ENCODE results near the gene UBE2K.
"Not testable (repeated sequence)": the region's sequence is repeated elsewhere in the genome, so short reads cannot be mapped to it uniquely, and the experiment has no call there.

The UBE2K gene, protein sequence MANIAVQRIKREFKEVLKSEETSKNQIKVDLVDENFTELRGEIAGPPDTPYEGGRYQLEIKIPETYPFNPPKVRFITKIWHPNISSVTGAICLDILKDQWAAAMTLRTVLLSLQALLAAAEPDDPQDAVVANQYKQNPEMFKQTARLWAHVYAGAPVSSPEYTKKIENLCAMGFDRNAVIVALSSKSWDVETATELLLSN

DNA sequence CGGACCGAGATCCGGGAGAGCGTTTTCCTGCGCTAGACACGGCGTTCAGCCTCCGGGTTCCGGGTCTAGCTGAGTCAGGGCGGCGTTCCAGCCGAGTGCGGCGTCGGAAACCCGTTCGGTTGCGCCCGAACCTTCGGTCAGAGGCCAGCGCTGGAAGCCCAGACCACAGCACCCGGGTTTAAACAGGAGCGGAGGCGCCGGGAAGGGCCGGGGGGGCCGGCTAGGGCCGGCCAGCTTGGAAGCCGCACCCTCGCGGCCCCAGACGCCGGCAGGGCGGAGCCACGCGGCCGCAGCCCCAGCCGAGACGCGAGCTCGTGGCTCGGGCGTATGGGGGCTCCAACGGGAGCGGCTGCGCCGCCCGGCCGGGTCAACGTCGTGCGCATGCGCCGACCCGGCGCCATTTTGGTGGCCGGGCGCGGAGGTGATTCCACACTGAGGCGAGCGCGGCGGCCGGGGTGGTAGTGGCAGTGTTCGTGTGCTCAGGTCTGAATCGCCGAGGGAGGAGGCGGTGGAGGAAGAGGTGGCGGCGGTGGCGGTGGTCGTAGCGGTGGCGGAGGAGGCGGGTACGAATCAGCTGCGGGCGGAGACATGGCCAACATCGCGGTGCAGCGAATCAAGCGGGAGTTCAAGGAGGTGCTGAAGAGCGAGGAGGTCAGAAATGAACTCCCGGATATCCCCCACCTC lies at the start of gene UBE2K:
Gene UBE2K (plus strand): TSS at position 397 of the 684 bp plus-strand sequence. CDS start 192 bp downstream, at position 589.
- no peaks in the 10 kb centered on the region for H3K9me3 ChIP-seq (ENCODE audit: control insufficient read depth, insufficient read depth, low read length)
- WGBS (ENCODE audit: insufficient coverage, insufficient read length), result no CpG with 5 or more reads among the region's 84 CpGs
- peaks cover 2% of the 10 kb centered on the region; the same call in 1 of the 2 replicates for H3K4me1 ChIP-seq (ENCODE audit: control insufficient read depth, insufficient read depth, low read length)
- H3K36me3 ChIP-seq (ENCODE audit: control insufficient read depth, insufficient read depth, low read length), result no peaks in the 10 kb centered on the region
- H3K4me3 ChIP-seq (ENCODE audit: low read length), result peak within 1 kb of the TSS; percentile 75
- no peaks in the 10 kb centered on the region for H3K27me3 ChIP-seq (ENCODE audit: control insufficient read depth, insufficient read depth, low read length)
- peak; percentile 52 for DNase-seq (ENCODE audit: low read depth, low spot score)
- no peak within 1 kb of the TSS for H3K27ac ChIP-seq (ENCODE audit: low read length)

DNA sequence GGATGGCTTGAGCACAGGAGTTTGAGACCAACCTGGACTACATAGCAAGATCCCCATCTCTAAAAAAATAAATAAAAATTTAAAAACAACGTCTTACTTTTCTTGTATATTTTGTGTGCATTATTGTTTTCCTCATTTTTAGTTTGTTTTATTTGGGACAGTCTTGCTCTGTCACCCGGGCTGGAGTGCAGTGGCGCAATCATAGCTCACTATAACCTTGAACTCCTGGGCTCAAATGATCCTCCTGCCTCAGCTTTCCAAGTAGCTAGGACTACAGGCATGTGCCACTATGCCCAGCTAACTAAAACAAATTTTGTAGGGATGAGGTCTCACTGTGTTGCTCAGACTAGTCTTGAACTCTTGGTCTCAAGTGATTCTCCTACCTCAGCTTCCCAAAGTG lies 49.7 kb upstream of the UBE2K start:
- no peaks in the 10 kb centered on the region for H3K9me3 ChIP-seq (ENCODE audit: control insufficient read depth, insufficient read depth, low read length)
- H3K36me3 ChIP-seq (ENCODE audit: control insufficient read depth, insufficient read depth, low read length), result no peaks in the 10 kb centered on the region
- no peak overlapping the region for H3K27ac ChIP-seq (ENCODE audit: low read length)
- H3K27me3 ChIP-seq (ENCODE audit: control insufficient read depth, insufficient read depth, low read length), result no peaks in the 10 kb centered on the region
- no peaks in the 10 kb centered on the region; the same call in 1 of the 2 replicates for H3K4me1 ChIP-seq (ENCODE audit: control insufficient read depth, insufficient read depth, low read length)
- DNase-seq (ENCODE audit: low read depth, low spot score), result no peak
- no CpG with 5 or more reads among the region's 3 CpGs for WGBS (ENCODE audit: insufficient coverage, insufficient read length)
- no peak overlapping the region for H3K4me3 ChIP-seq (ENCODE audit: low read length)

DNA sequence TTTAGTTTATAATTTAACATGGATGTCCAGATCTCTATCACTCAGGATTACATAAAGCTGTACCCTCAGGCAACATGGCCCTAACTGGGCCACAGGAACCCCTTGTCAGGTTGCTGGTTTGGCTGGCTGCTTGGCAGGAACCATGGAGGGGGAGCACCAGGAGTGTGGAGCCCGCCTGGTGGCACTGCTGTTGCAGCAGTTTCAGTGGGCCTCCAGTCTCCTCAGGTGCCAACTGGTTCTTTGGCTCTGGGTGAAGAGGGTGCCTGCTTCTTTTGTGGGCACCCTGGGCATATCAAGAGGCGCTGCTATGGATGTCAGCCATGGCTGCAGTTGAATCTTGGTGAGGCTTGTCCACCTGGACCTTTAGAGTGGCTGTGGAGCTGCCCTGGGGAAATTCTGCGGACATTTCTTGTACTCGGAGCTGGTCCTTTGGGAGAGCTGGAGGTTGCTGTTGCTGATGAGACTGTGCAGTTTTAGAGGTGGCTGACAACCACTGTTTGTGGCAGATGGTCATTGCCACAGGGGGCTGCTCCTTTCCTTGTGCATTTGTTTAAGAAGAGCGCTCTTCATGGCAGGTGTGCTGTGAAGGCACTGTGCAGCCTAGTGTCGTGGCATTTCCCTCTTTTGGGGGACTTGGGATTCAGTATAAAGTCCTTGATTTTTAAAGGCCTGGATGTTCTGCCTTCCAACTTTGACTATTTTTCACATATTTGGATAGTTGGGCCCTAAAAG lies 48.9 kb upstream of the UBE2K start:
- no peaks in the 10 kb centered on the region for H3K9me3 ChIP-seq (ENCODE audit: control insufficient read depth, insufficient read depth, low read length)
- no peaks in the 10 kb centered on the region; the same call in 1 of the 2 replicates for H3K4me1 ChIP-seq (ENCODE audit: control insufficient read depth, insufficient read depth, low read length)
- DNase-seq (ENCODE audit: low read depth, low spot score), result no peak
- no peak overlapping the region for H3K4me3 ChIP-seq (ENCODE audit: low read length)
- no peaks in the 10 kb centered on the region for H3K36me3 ChIP-seq (ENCODE audit: control insufficient read depth, insufficient read depth, low read length)
- no peaks in the 10 kb centered on the region for H3K27me3 ChIP-seq (ENCODE audit: control insufficient read depth, insufficient read depth, low read length)
- H3K27ac ChIP-seq (ENCODE audit: low read length), result no peak overlapping the region
- WGBS (ENCODE audit: insufficient coverage, insufficient read length), result no CpG with 5 or more reads among the region's 6 CpGs

DNA sequence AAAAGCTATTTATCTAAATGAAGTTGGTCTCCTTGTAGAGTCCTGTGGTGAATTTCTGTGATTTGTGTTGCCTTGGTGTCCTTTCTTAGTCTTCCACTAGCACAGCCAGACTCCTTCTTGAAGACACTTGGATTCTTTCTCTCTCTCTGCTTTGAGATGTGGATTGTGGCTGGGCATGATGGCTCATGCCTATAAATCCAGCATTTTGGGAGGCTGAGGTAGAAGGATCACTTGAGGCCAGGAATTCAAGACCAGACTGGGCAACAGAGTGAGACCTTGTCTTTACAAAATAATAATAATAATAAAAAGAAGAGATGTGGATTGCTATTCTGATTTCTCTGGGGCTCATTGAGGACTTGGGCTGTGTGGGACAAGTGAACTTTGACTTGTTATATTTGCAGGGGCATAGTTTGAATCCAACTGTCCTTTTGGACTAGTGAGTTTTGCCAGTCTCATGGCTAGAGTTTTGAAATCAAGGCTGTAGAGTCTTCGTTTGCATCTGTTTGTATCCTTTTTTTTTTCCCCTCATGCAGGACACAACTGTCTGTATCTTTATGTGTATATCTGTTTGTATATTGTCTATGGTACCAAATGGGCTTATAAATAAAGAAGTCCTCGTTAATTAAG lies 48.2 kb upstream of the UBE2K start:
- WGBS (ENCODE audit: insufficient coverage, insufficient read length), result no CpG with 5 or more reads among the region's 2 CpGs
- Histone ChIP-seq H3K9me3 (ENCODE audit: control insufficient read depth, insufficient read depth, low read length) (no peaks in the 10 kb centered on the region), H3K27me3 (ENCODE audit: control insufficient read depth, insufficient read depth, low read length) (no peaks in the 10 kb centered on the region), H3K36me3 (ENCODE audit: control insufficient read depth, insufficient read depth, low read length) (no peaks in the 10 kb centered on the region), H3K27ac (ENCODE audit: low read length) (no peak overlapping the region), H3K4me3 (ENCODE audit: low read length) (no peak overlapping the region), H3K4me1 (ENCODE audit: control insufficient read depth, insufficient read depth, low read length) (no peaks in the 10 kb centered on the region; the same call in 1 of the 2 replicates)
- DNase-seq (ENCODE audit: low read depth, low spot score), result no peak

DNA sequence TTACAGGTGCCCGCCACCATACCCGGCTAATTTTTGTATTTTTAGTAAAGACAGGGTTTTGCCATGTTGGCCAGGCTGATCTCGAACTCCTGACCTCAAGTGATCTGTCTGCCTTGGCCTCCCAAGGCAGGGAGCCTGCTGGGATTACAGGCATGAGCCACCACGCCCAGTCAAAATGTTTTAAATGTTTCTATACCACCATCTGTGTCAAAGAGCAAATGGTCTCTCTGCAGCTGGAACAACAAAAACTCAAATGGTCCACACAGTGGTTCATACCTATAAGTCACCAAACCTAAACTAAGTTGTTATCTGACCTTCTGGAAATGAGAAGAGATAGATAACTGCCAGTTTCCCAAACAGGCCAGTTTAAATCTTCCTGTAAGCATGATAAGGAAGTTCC lies 46.4 kb upstream of the UBE2K start:
- not testable (repeated sequence) for H3K36me3 ChIP-seq (ENCODE audit: control insufficient read depth, insufficient read depth, low read length); H3K4me1 ChIP-seq (ENCODE audit: control insufficient read depth, insufficient read depth, low read length)
- WGBS (ENCODE audit: insufficient coverage, insufficient read length), result no CpG with 5 or more reads among the region's 4 CpGs

DNA sequence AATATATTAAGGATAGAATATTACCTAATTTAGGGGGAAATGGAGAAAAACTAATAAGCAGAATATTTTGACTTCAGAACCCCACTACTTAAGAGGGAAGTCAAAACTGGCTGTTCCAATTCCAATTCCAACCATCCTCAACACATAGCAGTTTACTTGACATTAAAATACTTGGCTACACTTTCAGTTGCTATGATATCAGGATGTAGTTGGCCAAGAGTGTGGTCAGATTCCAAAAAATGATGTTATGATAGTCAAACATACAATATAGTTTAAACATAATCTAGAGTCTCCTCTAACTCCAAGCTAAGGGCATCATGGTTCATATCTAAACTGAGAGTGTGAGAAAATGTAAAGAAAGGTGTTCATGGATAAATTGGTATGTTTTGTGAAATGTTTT lies 42.7 kb upstream of the UBE2K start:
- DNase-seq (ENCODE audit: low read depth, low spot score), result no peak
- H3K4me1 ChIP-seq (ENCODE audit: control insufficient read depth, insufficient read depth, low read length), result no peaks in the 10 kb centered on the region
- H3K27ac ChIP-seq (ENCODE audit: low read length), result no peak overlapping the region
- H3K4me3 ChIP-seq (ENCODE audit: low read length), result no peak overlapping the region
- no peaks in the 10 kb centered on the region for H3K36me3 ChIP-seq (ENCODE audit: control insufficient read depth, insufficient read depth, low read length)
- no peaks in the 10 kb centered on the region for H3K9me3 ChIP-seq (ENCODE audit: control insufficient read depth, insufficient read depth, low read length)
- no peaks in the 10 kb centered on the region for H3K27me3 ChIP-seq (ENCODE audit: control insufficient read depth, insufficient read depth, low read length)

More for the DNA sequence above, 46.4 kb upstream of the UBE2K start:
- H3K9me3 ChIP-seq (ENCODE audit: control insufficient read depth, insufficient read depth, low read length); H3K27ac ChIP-seq (ENCODE audit: low read length); DNase-seq (ENCODE audit: low read depth, low spot score); H3K27me3 ChIP-seq (ENCODE audit: control insufficient read depth, insufficient read depth, low read length); H3K4me3 ChIP-seq (ENCODE audit: low read length): not testable (repeated sequence)

DNA sequence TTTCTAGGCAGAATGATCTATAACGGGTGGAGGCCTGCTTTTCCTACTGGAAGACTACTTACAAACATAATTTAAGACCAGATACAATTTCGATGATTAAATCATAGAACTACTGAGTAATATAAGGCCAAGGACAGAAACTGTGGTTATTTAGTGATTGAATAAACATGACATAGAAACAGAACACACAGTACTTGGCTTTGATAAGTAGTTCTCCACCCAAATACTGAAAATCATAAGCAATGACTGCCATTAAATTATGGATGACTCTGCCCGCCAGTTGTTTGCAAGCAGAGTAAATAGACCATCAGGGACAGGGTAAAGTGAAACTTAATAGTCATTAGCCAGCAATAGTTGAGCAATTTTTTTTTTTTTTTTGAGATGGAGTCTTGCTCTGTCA lies 42.1 kb upstream of the UBE2K start:
- H3K27me3 ChIP-seq (ENCODE audit: control insufficient read depth, insufficient read depth, low read length), result no peaks in the 10 kb centered on the region
- H3K9me3 ChIP-seq (ENCODE audit: control insufficient read depth, insufficient read depth, low read length), result no peaks in the 10 kb centered on the region
- no peak overlapping the region for H3K4me3 ChIP-seq (ENCODE audit: low read length)
- no peaks in the 10 kb centered on the region for H3K4me1 ChIP-seq (ENCODE audit: control insufficient read depth, insufficient read depth, low read length)
- no peak overlapping the region for H3K27ac ChIP-seq (ENCODE audit: low read length)
- H3K36me3 ChIP-seq (ENCODE audit: control insufficient read depth, insufficient read depth, low read length), result no peaks in the 10 kb centered on the region
- DNase-seq (ENCODE audit: low read depth, low spot score), result no peak
- no CpG with 5 or more reads among the region's 3 CpGs for WGBS (ENCODE audit: insufficient coverage, insufficient read length)

DNA sequence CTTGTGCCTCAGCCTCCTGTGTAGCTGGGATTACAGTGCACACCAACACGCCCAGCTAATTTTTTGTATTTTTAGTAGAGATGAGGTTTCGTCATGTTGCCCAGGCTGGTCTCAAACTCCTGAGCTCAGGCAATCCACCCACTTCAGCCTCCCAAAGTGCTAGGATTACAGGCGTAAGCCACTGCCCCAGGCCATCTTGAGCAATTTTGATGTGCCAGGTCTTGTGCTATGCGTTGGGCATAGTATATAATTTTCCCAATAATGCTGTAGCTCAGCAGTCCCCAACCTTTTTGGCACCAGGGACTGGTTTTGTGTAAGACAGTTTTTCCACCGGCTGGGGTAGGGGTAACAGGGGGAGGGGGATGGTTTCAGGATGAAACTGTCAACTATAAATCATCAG lies 41.3 kb upstream of the UBE2K start:
- not testable (repeated sequence) for H3K4me3 ChIP-seq (ENCODE audit: low read length); H3K27ac ChIP-seq (ENCODE audit: low read length); H3K27me3 ChIP-seq (ENCODE audit: control insufficient read depth, insufficient read depth, low read length); H3K36me3 ChIP-seq (ENCODE audit: control insufficient read depth, insufficient read depth, low read length); DNase-seq (ENCODE audit: low read depth, low spot score); H3K4me1 ChIP-seq (ENCODE audit: control insufficient read depth, insufficient read depth, low read length); H3K9me3 ChIP-seq (ENCODE audit: control insufficient read depth, insufficient read depth, low read length)
- WGBS (ENCODE audit: insufficient coverage, insufficient read length), result no CpG with 5 or more reads among the region's 5 CpGs

DNA sequence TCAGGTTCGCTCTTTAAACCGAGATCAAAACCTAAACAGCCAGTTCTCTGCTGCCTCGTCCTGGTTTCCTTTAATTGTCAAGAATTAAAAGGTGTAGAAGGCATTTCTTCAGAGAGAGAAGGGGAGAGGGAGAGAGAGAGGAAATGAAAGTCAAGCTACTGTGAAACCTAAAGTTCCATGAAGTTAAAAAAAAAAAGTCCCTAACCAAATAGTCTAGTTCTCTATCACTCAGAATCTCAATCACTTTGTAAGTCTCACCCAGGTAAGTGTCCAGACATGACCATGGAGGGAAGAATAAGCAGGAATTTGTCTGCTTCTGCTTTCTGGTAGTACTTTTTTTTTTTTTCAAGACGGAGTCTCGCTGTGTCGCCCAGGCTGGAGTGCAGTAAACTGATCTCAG lies 40.5 kb upstream of the UBE2K start:
- H3K4me3 ChIP-seq (ENCODE audit: low read length), result no peak overlapping the region
- no peaks in the 10 kb centered on the region for H3K4me1 ChIP-seq (ENCODE audit: control insufficient read depth, insufficient read depth, low read length)
- no CpG with 5 or more reads among the region's 6 CpGs for WGBS (ENCODE audit: insufficient coverage, insufficient read length)
- no peaks in the 10 kb centered on the region for H3K9me3 ChIP-seq (ENCODE audit: control insufficient read depth, insufficient read depth, low read length)
- no peak overlapping the region for H3K27ac ChIP-seq (ENCODE audit: low read length)
- DNase-seq (ENCODE audit: low read depth, low spot score), result no peak
- H3K27me3 ChIP-seq (ENCODE audit: control insufficient read depth, insufficient read depth, low read length), result no peaks in the 10 kb centered on the region
- no peaks in the 10 kb centered on the region for H3K36me3 ChIP-seq (ENCODE audit: control insufficient read depth, insufficient read depth, low read length)

DNA sequence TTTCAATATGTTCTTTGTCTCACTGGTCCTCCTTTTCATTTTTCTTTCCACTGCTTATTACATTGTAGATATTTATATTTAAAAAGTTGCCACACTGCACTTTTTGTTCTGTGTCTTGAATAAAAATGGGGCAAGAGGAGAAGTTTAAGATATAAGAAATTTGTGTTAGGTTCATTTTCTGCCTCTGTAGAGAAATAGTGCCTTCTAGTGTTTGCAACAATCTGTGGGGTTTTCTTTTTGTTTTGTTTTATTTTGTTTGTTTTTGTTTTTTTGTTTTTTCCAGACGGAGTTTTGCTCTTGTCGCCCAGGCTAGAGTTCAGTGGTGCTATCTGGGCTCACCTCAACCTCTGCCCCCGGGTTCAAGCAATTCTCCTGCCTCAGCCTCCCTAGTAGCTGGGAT lies 39.2 kb upstream of the UBE2K start:
- Histone ChIP-seq H3K36me3 (ENCODE audit: control insufficient read depth, insufficient read depth, low read length) (no peaks in the 10 kb centered on the region), H3K27me3 (ENCODE audit: control insufficient read depth, insufficient read depth, low read length) (no peaks in the 10 kb centered on the region), H3K9me3 (ENCODE audit: control insufficient read depth, insufficient read depth, low read length) (no peaks in the 10 kb centered on the region), H3K4me3 (ENCODE audit: low read length) (no peak overlapping the region), H3K27ac (ENCODE audit: low read length) (no peak overlapping the region), H3K4me1 (ENCODE audit: control insufficient read depth, insufficient read depth, low read length) (no peaks in the 10 kb centered on the region)
- DNase-seq (ENCODE audit: low read depth, low spot score), result no peak
- no CpG with 5 or more reads among the region's 3 CpGs for WGBS (ENCODE audit: insufficient coverage, insufficient read length)
